HG03135 (cell line): ENCODE results near the gene TSFM.
"Not testable (repeated sequence)": the region's sequence is repeated elsewhere in the genome, so short reads cannot be mapped to it uniquely, and the experiment has no call there.

Source experiments
- ATAC-seq: cut with Tn5 transposase; IDR thresholded peaks from one replicate; pipeline ENCODE4 v1.9.1; 2021; ENCODE audit warnings: mild to moderate bottlenecking, moderate library complexity; ENCODE audit not compliant: unreplicated experiment

Gene TSFM

DNA sequence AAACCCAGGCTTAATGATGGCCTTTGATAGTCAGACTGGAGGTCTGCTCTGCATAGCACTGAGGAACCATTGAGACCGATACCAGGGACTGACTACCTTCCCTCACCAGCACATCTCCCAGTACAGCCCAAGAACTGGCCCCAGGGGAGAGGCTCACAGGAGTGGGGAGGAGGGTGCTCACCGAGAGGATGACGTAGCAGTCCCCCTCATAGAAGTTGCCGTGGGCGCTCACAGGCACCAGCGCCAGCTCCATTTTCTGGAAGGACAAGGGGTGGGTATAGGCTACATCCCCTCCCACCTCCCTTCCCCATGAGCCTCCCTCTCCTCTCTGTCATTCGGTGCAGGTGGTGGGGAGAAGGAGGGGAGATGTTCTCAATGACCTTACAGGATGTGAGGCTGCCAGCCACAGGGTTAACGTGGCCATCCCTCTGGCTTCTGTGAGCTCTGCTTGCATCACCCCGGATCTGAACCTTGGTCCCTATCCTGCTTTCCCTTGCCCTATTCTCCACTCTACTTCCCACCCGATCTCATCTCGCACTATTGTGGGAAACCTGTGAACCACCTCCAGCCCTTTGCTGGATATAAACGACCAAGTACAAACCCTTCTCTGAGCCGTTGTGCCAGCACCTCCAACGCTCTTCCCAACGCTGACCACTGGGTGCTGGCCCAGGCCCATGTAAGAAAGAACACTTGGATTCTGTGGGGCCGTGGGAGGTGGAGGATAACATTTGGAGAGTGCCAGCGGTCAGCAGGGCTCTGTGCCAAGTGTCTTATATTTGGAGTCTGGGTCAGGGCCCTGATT is 31.6 kb downstream of the TSFM start:
- ATAC-seq = no peak

- no peak for ATAC-seq
These were observed 32.8 kb downstream of the TSFM start for GRCh38 chr12:57815177-57816000.

GRCh38 chr12:57816001-57816854 is 33.6 kb downstream of the TSFM start:
- no peak for ATAC-seq

DNA sequence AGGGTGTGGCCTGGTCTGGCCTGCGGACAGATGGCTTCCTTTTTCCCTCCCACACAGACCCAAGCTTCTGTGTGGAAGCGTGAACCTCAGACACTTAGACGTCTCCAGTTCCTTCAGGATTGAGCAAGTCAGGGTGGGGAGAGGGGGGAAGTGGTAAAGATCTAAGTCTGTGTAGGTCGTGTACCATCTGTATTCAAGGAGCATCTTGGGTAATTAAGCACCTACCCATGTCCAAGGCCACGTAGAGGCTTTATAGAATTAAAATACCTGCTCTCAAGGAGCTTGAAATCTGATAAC is 34.2 kb downstream of the TSFM start:
- ATAC-seq = no peak

DNA sequence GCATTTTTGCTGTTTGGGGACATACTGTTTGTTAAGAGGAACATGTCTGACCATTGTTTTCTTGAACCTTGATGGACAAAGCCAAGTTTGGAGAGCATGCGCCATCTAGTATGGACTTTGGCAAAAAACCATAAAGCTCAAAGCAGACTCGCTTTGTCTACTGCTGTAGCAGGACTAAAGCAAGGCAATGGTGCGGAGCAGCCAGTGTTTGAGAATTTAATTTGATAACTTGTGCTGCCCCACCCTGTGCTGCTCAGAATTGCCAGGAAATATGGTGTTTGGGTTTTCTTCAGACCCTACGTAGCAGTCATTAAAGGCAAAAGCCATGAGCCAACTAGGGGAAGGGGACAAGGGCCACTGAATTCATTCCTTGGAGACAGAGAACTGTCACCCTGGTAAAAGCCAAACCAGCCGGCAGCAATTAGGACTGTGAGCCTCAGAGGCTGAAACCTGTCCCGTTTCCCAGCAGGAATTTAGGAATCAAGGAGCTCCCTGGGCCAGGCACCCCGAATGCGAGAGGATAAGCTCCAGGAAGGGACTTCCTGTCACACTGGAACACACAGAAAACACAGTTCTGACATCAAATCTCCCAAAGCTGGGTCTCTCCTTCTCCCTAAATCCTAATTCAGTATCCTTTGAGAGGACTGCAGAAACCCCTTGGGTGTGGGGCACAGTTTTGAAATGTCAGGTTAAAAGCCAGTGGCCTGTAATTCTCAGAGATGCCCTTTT is 34.8 kb downstream of the TSFM start:
- no peak for ATAC-seq

GRCh38 chr12:57817990-57818331 is 35.4 kb downstream of the TSFM start:
- ATAC-seq = not testable (repeated sequence)

DNA sequence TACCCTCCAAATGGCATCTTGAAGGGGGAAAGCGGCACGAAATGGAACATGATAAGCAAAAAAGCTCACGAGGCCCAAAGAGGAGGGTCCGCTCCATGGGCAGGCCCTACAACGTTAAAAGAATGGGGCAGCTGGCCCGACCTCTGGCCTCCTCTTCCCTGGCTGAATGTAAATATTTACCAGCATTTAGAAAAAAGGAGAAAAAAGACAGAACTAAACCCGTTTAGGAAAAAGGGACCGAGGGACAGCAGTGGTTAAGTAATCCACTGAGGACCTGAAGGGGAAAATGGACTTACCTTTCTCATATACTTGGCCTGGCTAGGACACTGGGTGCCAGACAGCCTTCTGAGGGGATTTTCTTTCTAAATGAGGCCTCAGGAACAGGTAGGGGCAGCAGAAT is 37.5 kb downstream of the TSFM start:
- not testable (repeated sequence) for ATAC-seq

DNA sequence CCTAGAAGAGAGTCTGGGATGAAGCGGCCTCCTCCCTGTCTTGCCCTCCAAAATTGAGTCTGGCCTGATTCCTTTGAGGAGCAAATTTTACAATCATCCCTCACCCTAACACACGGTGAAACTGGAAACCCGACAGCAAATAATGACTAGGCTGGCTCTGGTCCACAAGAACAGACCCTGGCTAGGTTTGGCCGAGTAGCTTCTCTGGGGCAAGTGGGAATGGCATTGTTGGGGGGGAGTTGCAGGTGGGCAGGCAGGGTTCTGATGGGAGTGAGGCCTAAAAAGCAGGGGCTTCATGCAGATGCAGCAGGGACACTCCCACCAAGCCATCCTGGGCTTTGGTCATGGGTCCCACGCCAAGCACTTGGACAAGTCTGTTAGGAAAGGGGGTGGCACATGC is 38.4 kb downstream of the TSFM start:
- ATAC-seq = not testable (repeated sequence)

- ATAC-seq = no peak
These were observed 39.1 kb downstream of the TSFM start for GRCh38 chr12:57821474-57822214.

DNA sequence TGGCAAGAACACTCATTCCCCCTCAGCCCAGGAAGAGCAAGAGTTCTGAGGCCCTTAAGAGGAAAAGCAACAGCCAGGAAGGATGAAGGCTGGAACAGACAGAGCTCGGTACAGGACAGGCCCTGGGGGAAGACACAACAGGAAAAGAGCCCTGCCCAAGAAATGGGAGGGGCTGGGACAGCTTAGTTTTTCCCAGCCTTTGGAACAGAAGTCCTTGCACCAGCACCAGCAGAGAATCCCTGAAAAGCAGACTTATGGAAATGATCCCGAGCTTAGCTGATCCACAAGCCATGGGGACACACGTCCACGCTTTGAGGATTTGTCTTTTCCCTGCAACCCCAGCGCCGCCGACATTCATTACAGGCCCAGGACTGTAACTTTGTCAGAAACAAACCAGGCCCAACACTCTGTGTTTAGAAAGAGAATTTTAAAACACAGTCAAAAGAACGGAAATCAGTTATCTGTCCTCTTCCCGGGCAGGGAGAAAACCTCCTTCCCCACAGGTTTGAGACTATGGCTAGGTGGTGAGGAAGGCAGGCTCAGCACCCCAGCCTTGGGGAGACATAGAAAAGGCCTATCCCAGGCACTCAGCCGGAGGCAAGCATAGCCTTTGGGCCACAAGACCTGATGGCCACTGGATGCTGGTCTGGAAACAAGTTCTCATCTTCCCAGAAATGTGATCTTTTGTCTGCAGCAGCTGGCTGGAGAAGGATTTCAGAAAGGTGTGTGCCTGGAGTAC is 40.0 kb downstream of the TSFM start:
- no peak for ATAC-seq

DNA sequence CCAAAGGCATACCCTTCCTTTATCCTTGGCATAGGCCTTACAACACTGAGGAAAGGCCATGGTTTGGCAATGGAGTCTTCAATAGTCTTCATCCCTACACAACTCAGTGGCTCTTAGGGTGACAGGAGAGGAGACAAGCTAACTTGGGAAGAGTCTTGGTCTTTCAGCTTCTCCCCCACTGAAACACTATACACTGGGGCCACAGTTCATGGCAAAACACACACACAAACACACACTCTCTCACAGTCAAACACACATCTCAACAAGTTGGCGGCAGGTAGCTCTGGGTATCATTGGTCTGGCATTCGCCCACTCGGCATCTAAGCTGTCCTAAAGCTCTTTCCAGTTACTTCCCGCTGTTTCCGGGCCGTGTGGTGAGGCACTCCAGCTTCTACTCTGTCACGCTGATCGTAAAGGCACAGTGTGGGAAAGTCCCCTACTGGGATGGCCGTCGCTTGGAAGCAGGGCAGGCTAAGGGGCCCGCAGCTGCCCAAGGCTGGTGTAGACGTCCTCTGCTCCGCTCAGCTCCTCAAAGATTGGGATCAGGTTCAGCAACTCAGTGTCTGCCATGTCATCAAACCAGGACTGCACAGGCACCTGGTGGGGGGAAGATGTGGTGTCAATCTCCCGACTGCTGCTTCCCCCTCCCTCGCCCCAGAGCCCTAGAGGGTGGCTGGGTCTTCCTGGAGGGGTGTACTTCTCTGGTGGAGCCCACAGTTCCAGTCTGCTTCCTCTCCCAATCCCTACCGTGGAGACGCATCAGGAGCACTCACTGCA is 40.7 kb downstream of the TSFM start:
- no peak for ATAC-seq

DNA sequence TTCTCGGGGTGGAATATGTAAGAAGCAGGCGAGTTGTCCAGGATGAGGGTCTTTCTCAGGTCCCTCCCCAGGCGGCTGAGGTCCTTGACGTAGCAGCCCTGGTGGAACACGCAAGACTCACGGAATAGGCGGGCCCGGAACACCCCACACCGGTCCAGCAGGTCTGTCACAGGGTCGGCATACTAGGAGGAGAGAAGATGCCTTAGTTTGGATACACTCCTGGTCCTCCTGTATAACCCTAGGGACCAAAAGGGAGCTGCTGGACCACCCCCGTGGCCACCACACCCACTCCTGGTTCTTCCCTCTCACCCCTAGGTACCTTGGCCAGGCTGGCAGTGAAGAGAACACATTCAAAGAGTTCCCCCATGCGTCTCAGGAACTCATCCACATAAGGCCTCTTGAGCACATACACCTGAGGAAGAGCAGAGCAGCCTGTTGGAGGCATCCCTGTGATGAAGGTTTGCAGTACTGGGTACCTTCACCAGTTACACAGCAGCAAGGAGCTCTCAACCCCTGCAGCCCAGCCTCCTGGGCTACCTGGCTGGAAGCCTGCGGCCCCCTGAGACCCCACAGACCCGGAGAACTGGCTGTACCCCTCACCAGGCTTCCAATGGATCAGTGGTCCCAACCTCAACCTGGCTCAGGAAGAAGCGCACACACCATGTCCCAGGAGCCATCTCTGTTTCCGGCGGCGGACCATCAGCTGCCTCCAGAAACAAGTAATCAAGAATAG is 41.5 kb downstream of the TSFM start:
- no peak for ATAC-seq

DNA sequence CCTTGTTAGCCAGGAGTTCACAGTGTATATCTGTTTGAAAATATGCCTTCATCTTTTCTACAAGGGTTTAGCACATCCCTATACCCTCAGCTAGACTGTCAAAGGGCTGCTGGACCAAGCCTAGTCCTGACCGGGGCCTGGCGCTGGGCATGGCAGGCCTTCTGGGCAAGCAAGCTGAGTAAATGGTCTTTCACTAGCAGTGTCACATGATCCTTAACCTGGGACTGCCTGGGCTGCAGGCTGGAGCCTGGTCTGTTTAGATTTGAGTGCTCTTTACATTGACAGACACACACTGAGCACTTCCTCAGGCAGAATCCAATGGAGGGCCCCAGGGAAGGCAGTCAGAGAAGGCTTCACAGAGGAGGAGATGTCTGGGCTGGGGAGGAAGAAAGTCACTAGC is 42.9 kb downstream of the TSFM start:
- ATAC-seq = no peak

GRCh38 chr12:57826400-57826799 is 43.8 kb downstream of the TSFM start:
- no peak for ATAC-seq

- ATAC-seq = no peak
These were observed 44.4 kb downstream of the TSFM start for GRCh38 chr12:57826966-57827365.

DNA sequence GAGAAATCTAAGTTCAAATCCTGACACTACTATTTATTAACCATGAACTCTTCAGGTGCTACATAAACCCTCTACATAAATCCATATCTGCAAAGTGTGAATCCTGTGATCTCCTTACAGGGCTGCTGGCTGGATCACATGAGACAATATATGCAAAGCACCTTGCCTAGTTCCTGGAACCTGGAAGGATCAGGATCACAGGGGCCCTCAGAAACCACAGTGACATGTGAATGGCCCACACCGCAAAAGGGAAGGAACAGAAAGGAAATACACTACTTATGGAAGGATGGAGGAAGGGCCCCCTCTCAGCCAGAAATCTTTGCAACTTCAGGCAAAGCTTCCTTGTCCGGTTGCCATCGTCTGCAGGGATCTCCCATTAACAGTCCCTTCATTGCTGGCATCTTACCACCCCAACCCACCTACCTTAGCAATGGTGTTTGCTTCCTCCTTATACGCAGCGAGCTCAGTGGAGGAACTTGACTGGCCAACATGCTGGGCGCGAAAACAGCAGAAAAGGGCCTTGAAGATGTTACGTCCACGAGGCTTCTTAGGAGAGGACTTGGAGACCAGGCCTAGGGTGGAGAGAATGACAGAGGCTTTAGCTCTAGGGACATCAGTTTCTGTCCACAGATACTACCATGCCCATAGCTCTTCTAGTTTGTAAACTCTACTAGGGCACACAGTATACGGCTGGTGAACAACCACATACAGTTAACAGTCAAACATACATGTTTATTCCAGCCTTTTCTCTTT is 46.6 kb downstream of the TSFM start:
- ATAC-seq = no peak

DNA sequence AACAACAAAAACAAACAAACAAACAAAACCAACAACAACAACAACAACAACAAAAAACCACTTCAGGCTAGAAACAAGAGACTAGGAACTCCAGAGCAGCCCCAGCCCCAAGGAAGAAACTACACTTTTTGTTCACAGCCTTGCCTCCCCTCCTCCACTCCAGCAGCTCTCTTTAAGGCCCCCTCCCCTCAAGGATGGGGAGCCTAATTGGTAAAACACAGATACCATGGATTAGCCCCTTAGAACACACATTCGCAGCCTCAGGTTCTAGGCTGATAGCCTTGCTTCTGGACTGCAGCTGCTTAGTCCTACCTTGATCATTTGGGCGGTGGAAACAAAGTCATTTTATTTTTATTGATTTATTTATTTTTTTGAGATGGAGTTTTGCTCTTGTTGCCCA is 47.8 kb downstream of the TSFM start:
- ATAC-seq = no peak
